H1 (cell line): ENCODE results near the gene RNF175. TPM values are rescaled to one million over a fixed set of nuclear protein-coding genes. Genes with fewer than 3 reads are reported as not detected.

Experiments
- CTCF ChIA-PET: fragments of 300-600 bp; sonication (Branson Sonifier 250); formaldehyde crosslinking; loops from one replicate; lab custom pipeline; 2021; ENCODE audit not compliant: partially characterized antibody; lab: Charles Lee
- POLR2A ChIA-PET: fragments of 300-600 bp; sonication (Branson Sonifier 250); formaldehyde crosslinking; loops from one replicate; lab custom pipeline; 2021; ENCODE audit warnings: inconsistent platforms; ENCODE audit not compliant: partially characterized antibody; lab: Charles Lee
- DNase-seq, 2 experiments: peaks; one replicate each; pipeline versions ENCODE4 v3.0.0 to v3.0.0-alpha.2; 2010 to 2022; ENCODE audit warnings: low spot score in 2 of 2, low read depth in 1 of 2, mixed read lengths in 1 of 2
- FAIRE-seq: peaks from 2 replicates; lab custom pipeline; 2011; peaks lifted over from hg19 to GRCh38; lab: Jason Lieb, UNC
- H2AFZ ChIP-seq: 2 replicates; pipeline ENCODE4 v1.8.1; 2012; ENCODE audit warnings: low read length, inconsistent platforms
- H2AK5ac ChIP-seq: 2 replicates; pipeline ENCODE4 v1.6.1; 2013; ENCODE audit warnings: low read depth, low read length
- H2BK120ac ChIP-seq: replicated peaks from 2 replicates; pipeline ENCODE3; 2013; ENCODE audit warnings: low read depth, low read length, inconsistent platforms
- H2BK12ac ChIP-seq: 2 replicates; pipeline ENCODE4 v1.6.1; 2013; ENCODE audit warnings: low read depth, low read length
- H2BK15ac ChIP-seq: 2 replicates; pipeline ENCODE4 v1.6.1; 2013; ENCODE audit warnings: low read length
- H2BK20ac ChIP-seq: 2 replicates; pipeline ENCODE4 v1.6.1; 2013; ENCODE audit warnings: low read length
- H2BK5ac ChIP-seq: 2 replicates; pipeline ENCODE4 v1.6.1; 2013; ENCODE audit warnings: low read depth, low read length
- H3K14ac ChIP-seq: 2 replicates; pipeline ENCODE4 v1.6.1; 2013; ENCODE audit warnings: inconsistent platforms; ENCODE audit not compliant: insufficient read length
- H3K18ac ChIP-seq: 2 replicates; pipeline ENCODE4 v1.6.1; 2013; ENCODE audit warnings: low read length; ENCODE audit errors: extremely low read depth
- H3K23ac ChIP-seq: 2 replicates; pipeline ENCODE4 v1.6.1; 2013; ENCODE audit warnings: inconsistent platforms; ENCODE audit not compliant: insufficient read length
- H3K23me2 ChIP-seq: 2 replicates; pipeline ENCODE4 v1.6.1; 2013; ENCODE audit warnings: low read depth, low read length
- H3K27ac ChIP-seq: 2 replicates; pipeline ENCODE4 v1.6.1; 2011; ENCODE audit warnings: low read depth, low read length, inconsistent platforms
- H3K27me3 ChIP-seq, 4 experiments: replicated peaks in 1 of 4; 1 replicate in 1 of 4; 2 replicates in 3 of 4; pipeline versions ENCODE4 v1.6.1 to v1.8.1; 2011 to 2013; ENCODE audit warnings: low read length in 3 of 4, mild to moderate bottlenecking in 3 of 4, inconsistent platforms in 2 of 4, mixed read lengths in 2 of 4, moderate library complexity in 1 of 4; ENCODE audit not compliant: control insufficient read depth in 3 of 4, insufficient read depth in 3 of 4; ENCODE audit errors: extremely low read depth in 1 of 4
- H3K36me3 ChIP-seq, 4 experiments: 2 replicates each; pipeline versions ENCODE4 v1.6.1 to v1.8.1; 2011 to 2013; ENCODE audit warnings: mild to moderate bottlenecking in 4 of 4, low read length in 3 of 4, moderate library complexity in 2 of 4, control low read depth in 1 of 4, inconsistent platforms in 1 of 4; ENCODE audit not compliant: insufficient read depth in 4 of 4, control insufficient read depth in 2 of 4
- H3K4ac ChIP-seq: replicated peaks from 2 replicates; pipeline ENCODE3; 2013; ENCODE audit warnings: low read length, low read depth, mixed read lengths, inconsistent platforms; ENCODE audit not compliant: insufficient read length
- H3K4me1 ChIP-seq, 4 experiments: replicated peaks in 1 of 4; 1 replicate in 1 of 4; 2 replicates in 3 of 4; pipeline versions ENCODE4 v1.6.1 to v1.8.1; 2011 to 2013; ENCODE audit warnings: low read length in 3 of 4, inconsistent platforms in 2 of 4, mixed read lengths in 1 of 4; ENCODE audit not compliant: insufficient read depth in 4 of 4, control insufficient read depth in 3 of 4
- H3K4me2 ChIP-seq, 2 experiments: 2 replicates each; pipeline versions ENCODE4 v1.6.1 to v1.8.1; 2011 to 2013; ENCODE audit warnings: low read depth in 2 of 2, low read length in 2 of 2, control low read depth in 1 of 2, inconsistent platforms in 1 of 2, mild to moderate bottlenecking in 1 of 2; ENCODE audit not compliant: insufficient read depth in 1 of 2
- H3K4me3 ChIP-seq, 4 experiments: fragments of 200-600, 300-600 bp in 1 of 4; sonication (generic), shearing (Covaris generic), sonication (Bioruptor Twin) in 1 of 4; 2 replicates each; pipeline versions ENCODE4 v1.5.1 to v1.8.1; 2011 to 2016; ENCODE audit warnings: low read length in 4 of 4, low read depth in 3 of 4, control low read depth in 2 of 4, inconsistent platforms in 2 of 4, mild to moderate bottlenecking in 2 of 4, mixed read lengths in 1 of 4, moderate library complexity in 1 of 4; ENCODE audit not compliant: insufficient read depth in 2 of 4; ENCODE audit errors: extremely low read depth in 1 of 4
- H3K56ac ChIP-seq: replicated peaks from 2 replicates; pipeline ENCODE3; 2013; ENCODE audit warnings: low read depth, mild to moderate bottlenecking, mixed read lengths, low read length, inconsistent platforms; ENCODE audit not compliant: insufficient read length
- H3K79me1 ChIP-seq: 2 replicates; pipeline ENCODE4 v1.6.1; 2013; ENCODE audit warnings: low read depth, low read length, control low read depth
- H3K79me2 ChIP-seq, 2 experiments: 2 replicates each; pipeline versions ENCODE4 v1.6.1 to v1.8.1; 2012 to 2013; ENCODE audit warnings: low read length in 2 of 2, mild to moderate bottlenecking in 2 of 2, inconsistent platforms in 1 of 2; ENCODE audit not compliant: insufficient read depth in 2 of 2, control insufficient read depth in 1 of 2
- H3K9ac ChIP-seq, 4 experiments: replicated peaks in 1 of 4; 1 replicate in 1 of 4; 2 replicates in 3 of 4; pipeline versions ENCODE4 v1.6.1 to v1.8.1; 2011 to 2013; ENCODE audit warnings: low read depth in 3 of 4, low read length in 3 of 4, control low read depth in 2 of 4, mild to moderate bottlenecking in 2 of 4, moderate library complexity in 2 of 4, inconsistent platforms in 1 of 4; ENCODE audit errors: extremely low read depth in 1 of 4
- H3K9me3 ChIP-seq, 2 experiments: 2 replicates each; pipeline versions ENCODE4 v1.6.1 to v1.8.1; 2012 to 2013; ENCODE audit warnings: mild to moderate bottlenecking in 2 of 2, moderate library complexity in 2 of 2, control low read depth in 1 of 2, inconsistent platforms in 1 of 2, low read depth in 1 of 2, low read length in 1 of 2, mixed read lengths in 1 of 2; ENCODE audit not compliant: insufficient read depth in 2 of 2
- H4K20me1 ChIP-seq, 2 experiments: replicated peaks in 1 of 2; 2 replicates each; pipeline versions ENCODE3 to v1.8.1; 2011 to 2013; ENCODE audit warnings: inconsistent platforms in 2 of 2, low read length in 2 of 2, mild to moderate bottlenecking in 1 of 2; ENCODE audit not compliant: insufficient read depth in 2 of 2, control insufficient read depth in 1 of 2
- H4K5ac ChIP-seq: 2 replicates; pipeline ENCODE4 v1.6.1; 2013; ENCODE audit warnings: low read length, low read depth, mixed read lengths, inconsistent platforms; ENCODE audit not compliant: insufficient read length
- H4K8ac ChIP-seq: 2 replicates; pipeline ENCODE4 v1.8.0; 2013; ENCODE audit warnings: mild to moderate bottlenecking, moderate library complexity, low read length, inconsistent platforms; ENCODE audit not compliant: insufficient read depth; ENCODE audit errors: extremely low read depth
- H4K91ac ChIP-seq: replicated peaks from 2 replicates; pipeline ENCODE3; 2013; ENCODE audit warnings: low read length, mixed read lengths, inconsistent platforms; ENCODE audit not compliant: insufficient read length
- BCL11A ChIP-seq, 2 experiments: IDR thresholded peaks; one replicate each; pipeline ENCODE4 v1.6.1; 2011; ENCODE audit warnings: low read depth in 2 of 2, low read length in 2 of 2, mild to moderate bottlenecking in 2 of 2
- GTF2F1 ChIP-seq: IDR thresholded peaks from 2 replicates; pipeline ENCODE4 v1.6.1; 2012; ENCODE audit warnings: low read depth, low read length, improper control_type of control experiment, borderline replicate concordance
- HDAC6 ChIP-seq: IDR thresholded peaks from one replicate; pipeline ENCODE4 v1.7.1; 2012; ENCODE audit warnings: low read depth, mild to moderate bottlenecking, inconsistent platforms, low read length, moderate library complexity
- NANOG ChIP-seq: IDR thresholded peaks from 2 replicates; pipeline ENCODE4 v1.6.1; 2011; ENCODE audit warnings: low read length, low read depth, mild to moderate bottlenecking, inconsistent platforms; ENCODE audit not compliant: insufficient read depth, poor library complexity, severe bottlenecking
- RBBP5 ChIP-seq: IDR thresholded peaks from 2 replicates; pipeline ENCODE4 v1.7.1; 2012; ENCODE audit warnings: low read depth, mild to moderate bottlenecking, inconsistent platforms, low read length, moderate library complexity, borderline replicate concordance
- SIN3A ChIP-seq, 2 experiments: IDR thresholded peaks in 1 of 2; conservative IDR thresholded peaks in 1 of 2; 2 replicates each; pipeline ENCODE4 v1.6.1; 2011 to 2012; ENCODE audit warnings: low read length in 2 of 2, improper control_type of control experiment in 1 of 2, low read depth in 1 of 2, mild to moderate bottlenecking in 1 of 2
- TCF12 ChIP-seq: IDR thresholded peaks from 2 replicates; pipeline ENCODE4 v1.6.1; 2011; ENCODE audit warnings: low read depth, mild to moderate bottlenecking, low read length
- YY1 ChIP-seq: IDR thresholded peaks from 2 replicates; pipeline ENCODE4 v1.6.1; 2011; ENCODE audit warnings: low read depth, mild to moderate bottlenecking, low read length
- WGBS, 2 experiments: shearing (Covaris generic) in 1 of 2; methylation state at CpG; one replicate each; pipeline versions ENCODE4 v1.1.6 to v1.1.7; 2013 to 2015; ENCODE audit warnings: low lambda C conversion rate in 2 of 2, mixed read lengths in 2 of 2, inconsistent platforms in 1 of 2, low coverage in 1 of 2, missing lambda C conversion rate in 1 of 2; ENCODE audit not compliant: insufficient replicate concordance in 2 of 2, insufficient coverage in 1 of 2, insufficient read length in 1 of 2; ENCODE audit errors: extremely low coverage in 1 of 2, missing lambda C conversion rate in 1 of 2; 5-methylcytosine and 5-hydroxymethylcytosine counted together
- polyA plus RNA-seq, 7 experiments: library from polyadenylated mRNA; depleted of rRNA in 3 of 7; stranded (reverse) in 5 of 7; unstranded in 2 of 7; fragments of >200 nt in 5 of 7; fragments of 200-250 nt in 2 of 7; gene quantifications; 1 replicate in 5 of 7; 2 replicates in 1 of 7; 4 replicates in 1 of 7; pipeline versions ENCODE4 v1.2.1 to v1.2.3, GENCODE V29; 2011 to 2013; ENCODE audit warnings: missing spikeins in 2 of 7, mixed read lengths in 2 of 7
- total RNA-seq: library from RNA; stranded (reverse); fragmentation: NEBNext Ultra II Directional; extraction: Animal tissue kit (Norgen Biotek cat#: 25700); gene quantifications from 2 replicates; pipeline ENCODE4 v1.2.1, GENCODE V29; 2021

RNF175 gene
- total and polyA plus RNA-seq, 2 of the 8 experiments (the other 6 are each of a cell fraction or from before 2014, with no cell fraction given), result 7.9 to 9.8 TPM

GRCh38 chr4:153684971-153685371 lies 74.9 kb downstream of the RNF175 start:
- Histone ChIP-seq H3K9ac (no peak overlapping the region), H3K79me1 (no peaks in the 10 kb centered on the region), H3K18ac (no peak overlapping the region; the same call in 1 of the 2 replicates), H3K23me2 (peaks cover 16% of the 10 kb centered on the region), H3K36me3 (peaks cover 0 to 4% (median 0%) of the 10 kb centered on the region in 4 experiments; a peak in 2 of 8 replicates), H3K23ac (no peak overlapping the region), H2BK15ac (no peak overlapping the region), H3K4me1 (peaks cover 0 to 4% (median 1%) of the 10 kb centered on the region in 4 experiments; a peak in 5 of 7 replicates), H2AFZ (peak overlapping the region; percentile 88), H3K9me3 (peaks cover 25 to 27% of the 10 kb centered on the region in 2 experiments), H3K4ac (no peak overlapping the region), H4K20me1 (no peaks in the 10 kb centered on the region), H2BK120ac (no peak overlapping the region), H3K56ac (no peak overlapping the region), H3K27me3 (peaks cover 12 to 44% (median 34%) of the 10 kb centered on the region in 4 experiments), H3K27ac (no peak overlapping the region), H2BK5ac (no peak overlapping the region), H2AK5ac (no peak overlapping the region), H3K79me2 (no peaks in the 10 kb centered on the region), H2BK12ac (no peak overlapping the region), H3K4me2 (peak overlapping the region; percentile 88 to 92), H4K8ac (no peak overlapping the region), H4K5ac (no peak overlapping the region), H3K4me3 (peak overlapping the region; percentile 45 to 64 (median 56)), H3K14ac (no peak overlapping the region), H2BK20ac (no peak overlapping the region), H4K91ac (no peak overlapping the region)
- ChIA-PET POLR2A (interaction anchor here (0.6 to 1.0 kb wide), 3 partner anchors 15 to 96 kb away, joined by 3 read pairs; no protein-coding TSS in a partner anchor), CTCF (interaction anchor here (0.6 to 2.1 kb wide), 6 partner anchors 44 to 693 kb away, joined by 3 to 7 read pairs (median 3); no protein-coding TSS in a partner anchor)
- FAIRE-seq (no peak), DNase-seq (no peak)
- TF ChIP-seq RBBP5 (no peak), NANOG (no peak), HDAC6 (no peak), GTF2F1 (no peak), YY1 (no peak), BCL11A (IDR thresholded peaks at IDR 0.05; ENCODE audit: low read depth in 2 of 2, low read length in 2 of 2) (no peak), TCF12 (no peak), SIN3A (conservative IDR thresholded peaks at IDR 0.05 in 1 of 2, IDR thresholded peaks at IDR 0.05 in 1 of 2; ENCODE audit: low read depth in 1 of 2, low read length in 2 of 2) (no peak)
- WGBS, 2 experiments, result 18 to 100% methylated on average over 1 to 9 of the region's 9 CpGs
